GM19035 (cell line): Measurements from ENCODE around the gene LRP1B.
"Not testable (repeated sequence)": the region's sequence is repeated elsewhere in the genome, so short reads cannot be mapped to it uniquely, and the experiment has no call there.

Experiments
- ATAC-seq: cut with Tn5 transposase; IDR thresholded peaks from one replicate; pipeline ENCODE4 v1.9.1; 2021; ENCODE audit not compliant: unreplicated experiment

Gene LRP1B

GRCh38 chr2:141900826-141901225 lies 230.0 kb downstream of the LRP1B start:
- ATAC-seq = no peak

DNA sequence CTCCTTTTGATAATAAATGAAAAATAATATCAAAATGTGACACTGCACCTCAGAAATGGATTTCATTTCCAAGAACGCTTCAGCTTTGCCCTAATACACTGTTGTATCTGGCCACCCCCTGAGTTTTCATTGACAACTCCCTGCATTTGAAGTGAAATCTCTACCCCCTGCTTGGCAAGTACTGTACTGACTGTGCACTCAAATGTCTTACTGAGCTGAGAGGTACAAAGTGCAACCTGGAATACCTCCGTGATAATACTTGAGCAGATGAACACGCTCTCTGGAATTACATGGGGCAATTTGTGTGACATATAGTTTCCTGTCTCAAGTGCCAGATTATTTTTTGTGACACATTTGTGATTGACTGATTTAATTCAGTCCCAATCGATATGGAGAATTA lies 231.1 kb downstream of the LRP1B start:
- no peak for ATAC-seq

- no peak for ATAC-seq
These were observed 241.0 kb downstream of the LRP1B start for GRCh38 chr2:141889788-141890187.

- no peak for ATAC-seq
These were observed 241.7 kb downstream of the LRP1B start for GRCh38 chr2:141888987-141889555.

- ATAC-seq = no peak
These were observed 243.5 kb downstream of the LRP1B start for GRCh38 chr2:141887363-141887762.

DNA sequence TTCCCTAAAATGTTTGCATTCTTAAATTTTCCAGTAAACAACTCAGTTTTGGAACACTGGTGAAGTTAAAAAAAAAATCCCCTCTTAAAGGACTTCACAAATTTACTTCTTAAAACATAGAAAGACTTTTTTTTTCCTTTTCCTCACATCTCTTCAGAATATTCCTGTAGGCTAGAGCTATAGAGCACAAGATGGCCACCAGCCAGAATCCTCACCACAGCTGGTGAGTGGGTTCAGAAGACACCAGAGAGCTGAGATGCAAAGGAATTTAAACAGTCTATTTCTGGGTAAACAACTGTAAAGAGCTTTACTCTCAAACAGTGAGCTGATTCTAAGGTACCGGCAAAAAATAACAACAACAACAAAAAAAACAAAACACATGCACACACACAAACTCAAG lies 252.8 kb downstream of the LRP1B start:
- no peak for ATAC-seq

DNA sequence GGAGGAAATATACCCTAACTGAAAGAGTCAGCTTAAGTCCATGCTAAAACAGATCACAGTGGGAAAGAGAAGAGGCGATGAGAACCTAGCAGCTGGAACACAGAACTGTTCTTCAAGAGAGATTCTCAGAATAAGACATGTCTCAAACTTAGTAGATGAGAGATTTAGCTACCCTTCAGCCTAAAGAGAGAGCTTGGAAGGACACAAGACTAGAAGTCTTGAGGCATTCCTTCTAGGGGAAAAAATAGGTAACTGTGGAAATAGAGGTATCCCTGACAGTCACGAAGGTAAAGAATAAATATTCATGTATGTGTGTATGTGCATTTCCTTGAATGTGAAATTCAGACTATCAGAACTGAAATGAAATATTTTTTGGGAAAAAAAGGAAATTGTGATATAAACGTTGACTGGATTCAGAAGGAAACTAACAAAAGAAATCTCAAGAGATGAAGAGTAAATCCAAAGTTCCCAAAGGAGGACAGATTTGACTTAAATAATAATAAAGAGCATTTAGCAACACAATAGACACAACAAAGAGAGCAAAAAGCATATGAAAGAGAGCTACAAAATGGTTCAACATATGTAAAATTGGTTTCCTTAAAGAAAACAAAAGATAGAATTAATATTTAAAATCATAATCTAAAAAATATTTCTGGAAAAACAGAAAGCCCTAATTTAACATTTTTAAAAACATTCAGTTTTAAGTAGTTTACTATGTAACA lies 258.7 kb downstream of the LRP1B start:
- ATAC-seq = no peak

GRCh38 chr2:141869572-141869971 lies 261.2 kb downstream of the LRP1B start:
- no peak for ATAC-seq

- no peak for ATAC-seq
These were observed 266.9 kb downstream of the LRP1B start for GRCh38 chr2:141863964-141864363.

- ATAC-seq = no peak
These were observed 274.4 kb downstream of the LRP1B start for GRCh38 chr2:141856215-141856919.

DNA sequence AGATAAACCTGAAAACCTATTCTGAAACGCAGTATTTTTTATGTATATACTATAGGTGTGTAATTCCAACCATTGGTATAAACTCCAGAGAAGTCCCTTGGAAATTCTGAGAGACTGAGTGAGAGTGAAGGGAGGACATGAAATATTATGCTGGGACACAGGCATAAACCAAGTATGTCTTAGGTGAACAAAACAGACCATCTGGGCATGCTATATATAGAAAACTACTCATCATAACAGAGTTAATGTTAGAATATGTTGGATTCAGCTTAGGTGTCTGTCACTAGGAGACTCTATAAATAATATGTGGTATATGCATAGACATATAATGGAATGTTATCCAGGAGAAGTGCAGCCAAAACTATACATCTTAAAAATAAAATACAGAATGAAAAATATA lies 282.6 kb downstream of the LRP1B start:
- ATAC-seq = no peak

GRCh38 chr2:141844231-141844630 lies 286.6 kb downstream of the LRP1B start:
- ATAC-seq = no peak

DNA sequence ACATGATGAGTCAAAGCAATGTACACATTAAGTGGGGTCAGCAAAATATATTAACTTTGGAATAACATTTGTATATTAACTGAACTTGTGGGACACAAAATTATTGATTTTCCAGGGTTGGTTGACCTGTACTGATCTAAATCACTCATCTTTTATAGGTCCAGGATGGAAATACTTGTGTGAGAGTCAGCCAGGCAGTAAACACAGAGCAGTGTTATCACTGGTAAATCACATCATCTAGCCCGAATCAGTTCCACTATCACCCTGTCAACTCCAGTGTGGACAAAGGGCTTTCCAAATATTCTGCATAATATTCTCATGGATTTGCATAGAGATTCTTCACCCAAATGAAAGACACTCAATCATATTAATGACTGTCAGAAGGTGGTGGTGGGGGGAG lies 295.7 kb downstream of the LRP1B start:
- no peak for ATAC-seq

DNA sequence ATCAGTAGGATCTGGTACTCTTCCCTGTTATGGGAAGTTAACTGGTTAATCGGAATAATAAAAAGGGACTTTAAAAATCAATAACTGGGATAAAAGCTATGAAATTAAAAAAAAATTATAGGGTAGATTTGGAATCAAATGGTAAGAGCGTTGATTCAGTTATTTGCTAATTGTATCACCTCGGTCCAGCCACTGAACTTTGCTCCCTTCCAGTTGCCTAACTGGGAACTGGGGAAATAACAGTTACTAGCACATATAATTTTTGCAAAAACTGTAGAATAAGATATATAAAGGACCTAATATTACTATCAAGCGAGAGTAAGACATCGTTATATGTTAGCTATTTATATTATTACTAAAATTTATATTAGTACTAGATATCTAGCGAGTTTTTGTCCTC lies 302.1 kb downstream of the LRP1B start:
- no peak for ATAC-seq

DNA sequence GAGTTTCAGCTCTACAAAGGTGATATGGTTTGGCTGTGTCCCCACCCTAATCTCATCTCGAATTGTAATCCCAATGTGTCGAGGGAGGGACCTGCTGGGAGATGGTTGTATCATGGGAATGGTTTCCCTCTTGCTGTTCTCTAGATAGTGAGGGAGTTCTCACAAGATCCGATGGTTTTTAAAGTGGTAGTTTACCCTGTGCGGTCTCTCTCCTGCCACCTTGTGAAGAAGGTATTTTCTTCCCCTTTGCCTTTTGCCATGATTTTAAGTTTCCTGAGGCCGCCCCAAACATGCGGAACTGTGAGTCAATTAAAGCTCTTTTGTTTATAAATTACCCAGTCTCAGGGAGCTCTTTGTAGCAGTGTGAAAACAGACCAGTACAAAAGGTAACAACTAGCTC lies 306.0 kb downstream of the LRP1B start:
- no peak for ATAC-seq

DNA sequence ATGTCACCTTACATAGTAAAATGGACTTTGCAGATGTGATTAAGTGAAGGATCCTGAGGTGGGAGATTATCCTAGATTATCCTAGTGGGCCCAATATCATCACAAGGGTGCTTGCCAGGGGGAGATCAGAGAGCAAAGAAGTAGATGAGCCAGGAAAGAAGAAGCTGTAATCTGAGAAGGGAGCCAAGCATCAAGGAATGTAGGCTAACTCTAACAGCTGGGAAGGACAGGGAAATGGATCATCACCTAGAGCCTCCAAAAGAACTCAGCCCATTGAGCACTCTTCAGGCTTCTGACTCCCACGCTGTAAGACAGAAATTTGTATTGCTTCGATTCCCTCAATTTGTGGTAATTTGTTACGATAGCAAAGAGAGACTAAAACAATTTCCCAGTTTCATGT lies 309.9 kb downstream of the LRP1B start:
- ATAC-seq = no peak

DNA sequence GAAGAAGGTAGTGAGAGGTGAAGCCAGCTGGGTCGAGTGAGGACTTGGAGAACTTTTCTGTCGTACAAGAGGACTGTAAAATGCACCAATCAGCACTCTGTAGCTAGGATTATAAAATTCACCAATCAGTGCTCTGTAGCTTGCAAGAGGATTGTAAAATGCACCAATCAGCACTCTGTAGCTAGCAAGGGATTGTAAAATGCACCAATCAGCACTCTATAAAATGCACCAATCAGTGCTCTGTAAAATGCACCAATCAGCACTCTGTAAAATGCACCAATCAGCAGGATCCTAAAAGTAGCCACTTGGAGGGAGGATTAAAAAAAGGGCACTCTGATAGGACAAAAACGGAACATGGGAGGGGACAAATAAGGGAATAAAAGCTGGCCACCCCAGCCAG lies 315.5 kb downstream of the LRP1B start:
- ATAC-seq = not testable (repeated sequence)

- ATAC-seq = no peak
These were observed 316.7 kb downstream of the LRP1B start for GRCh38 chr2:141814150-141814549.

GRCh38 chr2:141810148-141810547 lies 320.7 kb downstream of the LRP1B start:
- no peak for ATAC-seq

GRCh38 chr2:141806090-141806489 lies 324.7 kb downstream of the LRP1B start:
- ATAC-seq = no peak

DNA sequence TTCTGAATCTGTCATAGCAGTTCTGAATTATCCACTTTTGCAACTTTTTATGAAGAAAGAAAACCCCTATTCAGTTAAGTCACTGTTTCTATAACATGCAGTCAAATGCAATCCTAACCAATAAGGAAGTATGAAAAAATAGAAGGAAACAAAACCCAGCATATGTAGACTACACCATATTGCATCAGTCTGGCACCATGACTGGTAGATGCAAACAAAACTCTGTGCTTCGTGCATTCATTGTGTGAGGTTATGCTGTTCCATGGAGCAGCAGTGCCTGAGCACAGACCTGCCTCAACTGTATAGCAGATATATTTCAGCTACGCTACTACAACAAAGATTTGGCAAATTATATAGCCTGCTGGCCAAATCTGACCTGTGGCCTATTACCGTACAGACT lies 325.5 kb downstream of the LRP1B start:
- no peak for ATAC-seq

DNA sequence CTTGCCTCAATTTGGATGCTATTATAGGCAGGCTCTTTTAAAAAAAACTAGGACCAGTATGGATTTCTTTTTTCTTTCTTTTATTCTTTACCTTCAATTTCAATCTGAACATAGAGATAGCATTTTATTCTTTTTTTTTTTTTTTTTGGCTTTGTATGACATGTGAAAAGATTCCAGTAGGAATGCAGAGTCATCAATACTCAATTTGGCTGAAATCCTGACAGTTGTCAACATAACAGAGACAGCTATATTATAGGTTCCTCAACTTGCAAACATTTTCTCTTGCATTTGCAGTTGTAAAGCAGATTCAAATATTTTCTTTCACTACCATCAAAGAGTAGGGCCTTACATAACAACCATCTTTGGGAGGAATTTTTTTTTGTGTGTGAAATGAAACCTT lies 334.4 kb downstream of the LRP1B start:
- no peak for ATAC-seq
